Measurements from ENCODE around the gene TXNDC8. TPM values are rescaled to one million over a fixed set of nuclear protein-coding genes. Genes with fewer than 3 reads are reported as not detected.

The TXNDC8 gene
- total and polyA plus RNA-seq, 3 experiments from 2014 or later: not detected

DNA sequence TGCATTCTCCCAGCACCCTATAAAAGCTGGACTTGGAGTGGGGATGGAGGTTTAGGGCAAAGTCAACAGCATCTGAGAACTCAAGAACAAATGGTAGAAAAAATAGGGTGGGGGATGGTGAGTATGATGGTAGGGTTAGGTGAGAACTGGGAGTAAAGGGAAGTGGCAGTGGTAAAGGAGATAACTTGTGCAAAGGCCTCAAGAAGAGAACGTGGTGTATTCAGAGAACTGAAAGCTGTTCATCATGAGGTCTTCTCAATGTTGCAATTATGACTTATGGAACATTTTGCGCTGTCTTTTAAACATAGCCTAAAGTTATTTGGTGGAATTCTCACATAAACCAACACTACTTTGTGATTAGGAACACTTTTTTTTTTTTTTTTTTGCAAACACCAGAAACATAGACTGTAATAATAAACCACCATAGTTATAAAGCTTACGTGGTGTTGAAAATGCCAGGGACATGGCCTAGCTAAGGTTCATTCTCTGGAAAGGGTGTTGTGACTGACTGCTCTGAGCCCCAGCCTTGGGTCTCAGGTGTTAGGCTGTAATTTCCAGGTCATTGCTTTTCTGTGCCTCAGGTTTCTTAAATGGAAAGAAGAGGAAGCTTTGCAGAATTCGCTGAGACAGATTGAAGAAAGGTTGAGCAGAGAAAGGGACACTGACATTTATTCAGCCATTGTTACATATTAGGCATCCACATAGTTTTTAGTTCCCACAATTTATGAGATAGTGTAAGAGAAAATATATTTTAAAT is 19.2 kb upstream of the TXNDC8 start:
- H3K27ac ChIP-seq (ENCODE audit: low read depth, low read length): no peak overlapping the region
- H3K27me3 Mint-ChIP-seq: no peaks in the 10 kb centered on the region
- no peak overlapping the region for H3K27ac Mint-ChIP-seq
- CTCF ChIA-PET: no interaction called here
- no peaks in the 10 kb centered on the region for H3K4me1 Mint-ChIP-seq
- no peaks in the 10 kb centered on the region for H3K4me1 ChIP-seq (ENCODE audit: insufficient read depth, low read length)
- no peaks in the 10 kb centered on the region for H3K36me3 ChIP-seq (ENCODE audit: insufficient read depth, low read length)
- H3K4me3 Mint-ChIP-seq: no peak overlapping the region
- H3K36me3 Mint-ChIP-seq: no peaks in the 10 kb centered on the region
- H3K4me3 ChIP-seq (ENCODE audit: low read length): no peak overlapping the region
- no peaks in the 10 kb centered on the region for H3K27me3 ChIP-seq (ENCODE audit: insufficient read depth, low read length, poor library complexity, severe bottlenecking)
- POLR2A ChIA-PET: no interaction called here
- H3K9me3 Mint-ChIP-seq: peaks cover 0 to 4% (median 3%) of the 10 kb centered on the region in 5 donors
- no peaks in the 10 kb centered on the region for H3K9me3 ChIP-seq (ENCODE audit: low read length)
- DNase-seq: no peak

DNA sequence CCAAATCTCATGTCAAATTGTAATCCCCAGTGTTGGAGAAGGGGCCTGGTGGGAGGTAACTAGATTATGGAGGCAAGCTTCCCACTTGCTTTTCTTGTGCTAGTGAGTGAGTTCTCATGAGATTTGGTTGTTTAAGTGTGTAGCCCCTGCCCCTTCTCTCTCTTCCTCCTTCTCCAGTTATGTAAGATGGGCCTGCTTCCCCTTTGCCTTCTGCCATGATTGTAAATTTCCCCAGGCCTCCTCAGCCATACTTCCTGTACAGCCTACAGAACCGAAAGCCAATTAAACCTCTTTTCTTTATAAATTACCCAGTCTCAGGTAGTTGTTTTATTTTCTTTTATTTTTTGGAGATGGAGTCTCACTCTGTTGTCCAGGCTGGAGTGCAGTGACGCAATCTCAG is 18.2 kb upstream of the TXNDC8 start:
- CTCF ChIA-PET: no interaction called here
- Mint-ChIP-seq H3K27ac (no peak overlapping the region), H3K36me3 (no peaks in the 10 kb centered on the region), H3K27me3 (no peaks in the 10 kb centered on the region), H3K9me3 (peaks cover 0 to 4% (median 3%) of the 10 kb centered on the region in 5 donors), H3K4me3 (no peak overlapping the region), H3K4me1 (no peaks in the 10 kb centered on the region)
- Histone ChIP-seq H3K4me1 (ENCODE audit: insufficient read depth, low read length) (no peaks in the 10 kb centered on the region), H3K4me3 (ENCODE audit: low read length) (no peak overlapping the region), H3K27ac (ENCODE audit: low read depth, low read length) (no peak overlapping the region), H3K36me3 (ENCODE audit: insufficient read depth, low read length) (no peaks in the 10 kb centered on the region), H3K9me3 (ENCODE audit: low read length) (no peaks in the 10 kb centered on the region), H3K27me3 (ENCODE audit: insufficient read depth, low read length, poor library complexity, severe bottlenecking) (no peaks in the 10 kb centered on the region)
- POLR2A ChIA-PET: no interaction called here
- no peak for DNase-seq

DNA sequence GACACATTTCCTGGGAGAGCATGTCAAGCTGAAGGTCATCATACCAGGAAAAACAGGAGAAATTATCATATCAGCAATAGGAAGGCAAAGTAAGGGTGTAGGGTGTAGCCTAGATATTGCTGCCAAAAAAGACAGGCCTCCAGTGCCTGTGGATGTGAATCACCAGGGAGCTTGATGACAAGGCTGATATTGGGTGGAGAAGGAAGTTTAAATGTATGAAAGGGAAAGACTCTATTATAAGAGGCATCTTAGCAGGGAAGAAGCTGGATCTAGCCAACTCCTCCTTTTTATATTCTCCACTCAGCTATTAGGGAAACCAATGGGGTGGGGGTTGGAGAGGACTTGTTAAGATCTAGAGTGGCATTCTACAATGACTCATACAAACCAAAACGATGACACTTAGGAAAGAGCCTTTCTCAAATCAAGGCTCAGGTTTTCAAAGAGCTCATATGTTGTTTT is 13.4 kb upstream of the TXNDC8 start:
- H3K27me3 ChIP-seq (ENCODE audit: insufficient read depth, low read length, poor library complexity, severe bottlenecking): no peaks in the 10 kb centered on the region
- H3K9me3 ChIP-seq (ENCODE audit: low read length): no peaks in the 10 kb centered on the region
- POLR2A ChIA-PET: no interaction called here
- DNase-seq: no peak
- no peaks in the 10 kb centered on the region for H3K4me1 ChIP-seq (ENCODE audit: insufficient read depth, low read length)
- no peaks in the 10 kb centered on the region for H3K36me3 ChIP-seq (ENCODE audit: insufficient read depth, low read length)
- no peaks in the 10 kb centered on the region for H3K4me1 Mint-ChIP-seq
- CTCF ChIA-PET: no interaction called here
- H3K4me3 Mint-ChIP-seq: no peak overlapping the region
- no peaks in the 10 kb centered on the region for H3K27me3 Mint-ChIP-seq
- no peak overlapping the region for H3K27ac ChIP-seq (ENCODE audit: low read depth, low read length)
- H3K27ac Mint-ChIP-seq: no peak overlapping the region
- H3K4me3 ChIP-seq (ENCODE audit: low read length): no peak overlapping the region
- H3K36me3 Mint-ChIP-seq: no peaks in the 10 kb centered on the region
- H3K9me3 Mint-ChIP-seq: no peaks in the 10 kb centered on the region

GRCh38 chr9:110346325-110346724 is 8.7 kb upstream of the TXNDC8 start:
- Histone ChIP-seq H3K9me3 (ENCODE audit: low read length) (no peaks in the 10 kb centered on the region), H3K27ac (ENCODE audit: low read depth, low read length) (no peak overlapping the region), H3K4me1 (ENCODE audit: insufficient read depth, low read length) (no peaks in the 10 kb centered on the region), H3K4me3 (ENCODE audit: low read length) (no peak overlapping the region), H3K36me3 (ENCODE audit: insufficient read depth, low read length) (no peaks in the 10 kb centered on the region), H3K27me3 (ENCODE audit: insufficient read depth, low read length, poor library complexity, severe bottlenecking) (no peaks in the 10 kb centered on the region)
- ChIA-PET POLR2A (no interaction called here), CTCF (no interaction called here)
- no peak for DNase-seq
- H3K4me3 Mint-ChIP-seq: no peak overlapping the region
- peaks cover 0 to 2% (median 0%) of the 10 kb centered on the region in 5 donors for H3K9me3 Mint-ChIP-seq
- H3K4me1 Mint-ChIP-seq: no peaks in the 10 kb centered on the region
- peaks cover 0 to 1% of the 10 kb centered on the region in 2 donors for H3K27me3 Mint-ChIP-seq
- no peaks in the 10 kb centered on the region for H3K36me3 Mint-ChIP-seq
- H3K27ac Mint-ChIP-seq: no peak overlapping the region

DNA sequence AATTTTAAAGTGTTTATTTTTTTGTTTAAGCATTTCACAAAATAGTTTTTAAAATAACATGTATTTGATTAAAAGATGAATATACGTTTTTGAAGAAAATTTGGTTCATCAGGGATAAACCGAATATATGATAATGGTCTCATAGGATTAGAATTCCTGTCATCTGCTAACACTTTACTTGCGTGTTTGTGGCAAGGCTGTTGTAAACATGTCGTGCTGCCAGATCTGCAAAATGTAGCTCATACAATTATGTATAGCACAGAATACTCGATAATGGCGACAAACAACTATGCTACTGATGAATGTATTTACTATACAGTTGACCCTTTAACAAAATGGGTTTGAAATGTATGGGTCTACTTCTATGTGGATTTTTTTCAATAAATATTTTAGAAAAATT is 7.2 kb upstream of the TXNDC8 start:
- no peak for DNase-seq
- CTCF ChIA-PET: no interaction called here
- POLR2A ChIA-PET: no interaction called here
- H3K36me3 Mint-ChIP-seq: no peaks in the 10 kb centered on the region
- H3K4me3 ChIP-seq (ENCODE audit: low read length): no peak overlapping the region
- H3K27me3 ChIP-seq (ENCODE audit: insufficient read depth, low read length, poor library complexity, severe bottlenecking): no peaks in the 10 kb centered on the region
- H3K4me3 Mint-ChIP-seq: no peak overlapping the region
- H3K9me3 Mint-ChIP-seq: peaks cover 0 to 2% (median 0%) of the 10 kb centered on the region in 5 donors
- no peak overlapping the region for H3K27ac ChIP-seq (ENCODE audit: low read depth, low read length)
- H3K4me1 Mint-ChIP-seq: no peaks in the 10 kb centered on the region
- no peaks in the 10 kb centered on the region for H3K4me1 ChIP-seq (ENCODE audit: insufficient read depth, low read length)
- H3K9me3 ChIP-seq (ENCODE audit: low read length): no peaks in the 10 kb centered on the region
- H3K36me3 ChIP-seq (ENCODE audit: insufficient read depth, low read length): no peaks in the 10 kb centered on the region
- H3K27ac Mint-ChIP-seq: no peak overlapping the region
- H3K27me3 Mint-ChIP-seq: peaks cover 1 to 3% of the 10 kb centered on the region in 2 donors

- H3K4me3 Mint-ChIP-seq: no peak overlapping the region
- POLR2A ChIA-PET: no interaction called here
- CTCF ChIA-PET: no interaction called here
- peaks cover 0 to 2% (median 0%) of the 10 kb centered on the region in 5 donors for H3K9me3 Mint-ChIP-seq
- peaks cover 1 to 3% of the 10 kb centered on the region in 2 donors for H3K27me3 Mint-ChIP-seq
- no peaks in the 10 kb centered on the region for H3K36me3 ChIP-seq (ENCODE audit: insufficient read depth, low read length)
- DNase-seq: no peak
- no peak overlapping the region for H3K27ac Mint-ChIP-seq
- no peaks in the 10 kb centered on the region for H3K36me3 Mint-ChIP-seq
- no peaks in the 10 kb centered on the region for H3K27me3 ChIP-seq (ENCODE audit: insufficient read depth, low read length, poor library complexity, severe bottlenecking)
- H3K4me1 Mint-ChIP-seq: no peaks in the 10 kb centered on the region
- H3K9me3 ChIP-seq (ENCODE audit: low read length): no peaks in the 10 kb centered on the region
- no peaks in the 10 kb centered on the region for H3K4me1 ChIP-seq (ENCODE audit: insufficient read depth, low read length)
- no peak overlapping the region for H3K4me3 ChIP-seq (ENCODE audit: low read length)
- H3K27ac ChIP-seq (ENCODE audit: low read depth, low read length): no peak overlapping the region
These were observed 5.9 kb upstream of the TXNDC8 start for GRCh38 chr9:110343551-110343950.

DNA sequence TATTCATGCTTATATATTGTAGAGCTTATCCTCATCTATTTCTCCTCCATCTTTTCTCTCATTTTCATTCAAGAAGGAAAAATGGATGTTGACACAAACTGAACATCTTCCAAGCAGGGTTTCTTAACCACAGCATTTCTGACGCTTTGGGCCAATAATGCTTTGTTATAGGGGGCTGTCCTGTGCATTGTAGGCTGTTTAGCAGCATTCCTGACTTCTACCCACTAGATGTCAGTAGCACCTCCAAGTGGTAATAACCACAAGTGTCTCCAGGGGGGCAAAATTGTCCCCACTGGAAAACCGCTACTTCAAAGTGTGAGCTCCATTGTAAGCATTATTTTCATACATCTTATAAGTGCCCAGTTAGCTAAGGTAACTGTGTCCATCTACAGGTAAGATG is 2.6 kb upstream of the TXNDC8 start:
- Histone ChIP-seq H3K27me3 (ENCODE audit: insufficient read depth, low read length, poor library complexity, severe bottlenecking) (no peaks in the 10 kb centered on the region), H3K4me3 (ENCODE audit: low read length) (no peak overlapping the region), H3K4me1 (ENCODE audit: insufficient read depth, low read length) (no peaks in the 10 kb centered on the region), H3K27ac (ENCODE audit: low read depth, low read length) (no peak overlapping the region), H3K9me3 (ENCODE audit: low read length) (no peaks in the 10 kb centered on the region), H3K36me3 (ENCODE audit: insufficient read depth, low read length) (no peaks in the 10 kb centered on the region)
- Mint-ChIP-seq H3K27ac (no peak overlapping the region), H3K4me1 (no peaks in the 10 kb centered on the region), H3K9me3 (peaks cover 0 to 2% (median 0%) of the 10 kb centered on the region in 5 donors), H3K36me3 (no peaks in the 10 kb centered on the region), H3K4me3 (no peak overlapping the region), H3K27me3 (peaks cover 1 to 13% of the 10 kb centered on the region in 2 donors)
- ChIA-PET CTCF (no interaction called here), POLR2A (no interaction called here)
- DNase-seq: no peak

DNA sequence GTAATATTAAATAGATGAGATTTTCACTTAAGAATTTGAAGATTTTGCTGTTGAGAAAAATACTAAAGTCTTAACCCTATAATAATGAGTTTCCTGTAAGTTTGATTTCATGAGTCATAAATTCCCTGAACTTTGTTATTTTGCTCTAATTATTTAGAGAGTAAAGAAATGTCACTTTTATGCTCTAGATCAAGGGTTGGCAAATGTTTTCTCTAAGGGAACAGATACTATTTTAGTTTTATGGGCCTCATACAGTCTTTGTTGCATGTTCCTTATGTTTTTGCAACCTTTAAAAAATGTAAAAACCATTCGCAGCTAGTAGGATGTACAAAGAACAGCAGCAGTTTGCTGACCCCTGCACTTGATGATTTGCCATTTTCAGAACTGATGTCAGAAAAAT is 480 bp upstream of the TXNDC8 start:
- Histone ChIP-seq H3K27ac (ENCODE audit: low read depth, low read length) (no peak overlapping the region), H3K27me3 (ENCODE audit: insufficient read depth, low read length, poor library complexity, severe bottlenecking) (no peaks in the 10 kb centered on the region), H3K4me3 (ENCODE audit: low read length) (no peak overlapping the region), H3K4me1 (ENCODE audit: insufficient read depth, low read length) (no peaks in the 10 kb centered on the region), H3K9me3 (ENCODE audit: low read length) (no peaks in the 10 kb centered on the region), H3K36me3 (ENCODE audit: insufficient read depth, low read length) (no peaks in the 10 kb centered on the region)
- ChIA-PET POLR2A (no interaction called here), CTCF (no interaction called here)
- Mint-ChIP-seq H3K4me3 (no peak overlapping the region), H3K9me3 (peaks cover 0 to 2% (median 0%) of the 10 kb centered on the region in 5 donors), H3K4me1 (no peaks in the 10 kb centered on the region), H3K27ac (no peak overlapping the region), H3K27me3 (peaks cover 1 to 17% of the 10 kb centered on the region in 2 donors), H3K36me3 (no peaks in the 10 kb centered on the region)
- no peak for DNase-seq
